Activated T-helper 17 cell treated with anti-CD3 and anti-CD28 coated beads, Interleukin-2, amount 50 U/mL, for 72 hours (primary cell): Measurements from ENCODE around the gene C6orf163. TPM values are rescaled to one million over a fixed set of nuclear protein-coding genes. Genes with fewer than 3 reads are reported as not detected.

ENCODE experiments used
- total RNA-seq, 2 donors: library from RNA; stranded (reverse); gene quantifications; one replicate each; pipeline ENCODE4 v1.2.3, GENCODE V29; 2022

C6orf163 gene
- total RNA-seq, 2 donors from 2014 or later: 1.5 to 3.0 TPM

Other genes starting within 250 kb of the C6orf163 start
- gene CGA, start 249.7 kb upstream of the C6orf163 start, total RNA-seq: under 1 TPM in 1 of 2 donors, not detected in 1; 0.26 TPM
- 100 to 1,000 TPM in 1 of 2 donors, 10 to 100 TPM in 1; 77.2 to 209 TPM for gene ZNF292, start 189.2 kb upstream of the C6orf163 start, total RNA-seq
- 1 to 10 TPM; 5.0 to 6.2 TPM for gene SMIM8, start 22.2 kb upstream of the C6orf163 start, total RNA-seq
- not detected for gene GJB7, start 15.5 kb upstream of the C6orf163 start, total RNA-seq
- not detected for gene CFAP206, start 63.2 kb downstream of the C6orf163 start, total RNA-seq
- gene SLC35A1, start 128.2 kb downstream of the C6orf163 start, total RNA-seq: 1 to 10 TPM; 3.3 to 9.4 TPM
- 10 to 100 TPM; 25.7 to 27.0 TPM for gene RARS2, start 245.2 kb downstream of the C6orf163 start, total RNA-seq
- gene ORC3, start 245.3 kb downstream of the C6orf163 start, total RNA-seq: 10 to 100 TPM; 32.7 to 43.7 TPM